HG03060 (cell line): ENCODE data around the gene GSTT2B.
"Not testable (repeated sequence)": the region's sequence is repeated elsewhere in the genome, so short reads cannot be mapped to it uniquely, and the experiment has no call there.

Experiments
- ATAC-seq: cut with Tn5 transposase; IDR thresholded peaks from one replicate; pipeline ENCODE4 v1.9.1; 2021; ENCODE audit warnings: low read depth, moderate number of reproducible peaks; ENCODE audit not compliant: unreplicated experiment

GSTT2B gene

DNA sequence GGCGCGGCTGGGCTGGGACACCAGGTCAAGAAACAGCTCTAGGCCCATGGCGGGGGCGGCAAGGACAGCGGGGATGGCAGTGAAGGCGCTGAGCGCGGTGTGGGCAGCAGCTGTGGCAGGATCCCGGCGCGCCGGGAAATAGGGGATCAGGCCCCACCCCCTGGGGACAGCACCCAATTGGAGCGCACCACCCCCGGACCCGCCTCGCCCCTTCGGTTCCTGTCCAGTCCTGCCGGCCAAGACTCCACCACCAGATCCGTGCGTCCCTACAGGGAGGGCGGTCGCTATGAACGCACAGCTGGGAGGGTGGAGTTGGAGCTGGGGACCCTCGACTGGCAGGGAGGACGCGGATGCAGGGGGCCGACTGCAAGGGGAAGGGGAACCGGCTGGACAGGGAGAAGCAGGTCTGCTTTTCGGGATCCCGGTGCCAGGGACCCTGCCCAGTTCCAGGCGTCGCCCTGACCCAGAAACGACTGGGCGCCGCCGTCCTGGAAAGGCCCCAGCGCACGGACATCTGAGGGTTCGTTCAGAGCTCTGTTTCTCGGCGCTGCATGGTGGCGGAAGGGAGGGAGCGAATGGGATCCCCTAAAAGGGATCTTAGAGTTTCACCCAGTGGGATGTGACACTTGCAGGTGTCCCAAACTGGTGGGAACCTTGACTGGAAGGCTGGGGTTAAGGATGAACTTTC lies at the start of gene GSTT2B:
TSS of gene GSTT2B (minus strand) at position 112 of the 688 bp plus-strand sequence. CDS start at position 48, 64 bp downstream.
- ATAC-seq: not testable (repeated sequence)

- ATAC-seq: no peak
Measured at GRCh38 chr22:24010018-24010391, 49.0 kb upstream of the GSTT2B start.

- no peak for ATAC-seq
Measured at GRCh38 chr22:24009227-24010017, 48.4 kb upstream of the GSTT2B start.

- ATAC-seq: no peak
Measured at GRCh38 chr22:24008381-24009226, 47.6 kb upstream of the GSTT2B start.

GRCh38 chr22:24008022-24008283 lies 47.0 kb upstream of the GSTT2B start:
- ATAC-seq: no peak

GRCh38 chr22:24007253-24008021 lies 46.4 kb upstream of the GSTT2B start:
- ATAC-seq: no peak

GRCh38 chr22:24006914-24007214 lies 45.9 kb upstream of the GSTT2B start:
- no peak for ATAC-seq

DNA sequence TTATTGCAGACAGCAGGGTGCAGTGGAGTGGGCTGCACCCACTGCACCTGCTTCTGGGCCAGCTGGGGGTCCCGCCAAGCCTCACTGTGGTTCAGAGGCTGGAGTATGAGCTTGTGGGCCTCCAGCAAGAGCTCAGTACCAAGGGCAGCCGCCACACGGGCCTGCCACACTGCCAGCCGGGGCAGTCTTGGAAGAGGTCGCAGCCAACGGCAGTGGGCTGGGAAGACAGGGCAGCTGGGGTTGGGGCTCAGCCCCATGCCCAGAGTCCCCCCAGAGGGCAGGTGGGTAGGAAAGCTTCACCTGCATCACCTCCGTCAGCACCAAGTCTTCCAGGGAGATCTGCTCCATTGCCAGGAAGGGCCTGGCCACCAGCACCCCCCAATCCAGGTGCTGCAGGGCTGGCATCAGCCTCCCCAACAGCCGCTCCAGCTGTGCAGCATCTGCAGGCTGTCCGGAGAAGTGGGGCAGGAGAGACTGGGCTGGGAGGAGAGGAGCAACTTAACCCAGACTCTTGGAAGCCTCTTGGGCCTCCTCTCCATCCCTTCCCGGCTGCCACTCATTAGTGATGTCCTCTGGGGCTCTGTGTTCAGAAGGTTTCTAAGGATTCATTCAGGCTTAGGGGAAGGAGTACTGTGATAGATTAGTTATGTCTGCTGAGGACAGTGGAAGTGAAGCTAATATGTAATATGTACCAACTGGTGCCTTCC lies 45.4 kb upstream of the GSTT2B start:
- no peak for ATAC-seq

DNA sequence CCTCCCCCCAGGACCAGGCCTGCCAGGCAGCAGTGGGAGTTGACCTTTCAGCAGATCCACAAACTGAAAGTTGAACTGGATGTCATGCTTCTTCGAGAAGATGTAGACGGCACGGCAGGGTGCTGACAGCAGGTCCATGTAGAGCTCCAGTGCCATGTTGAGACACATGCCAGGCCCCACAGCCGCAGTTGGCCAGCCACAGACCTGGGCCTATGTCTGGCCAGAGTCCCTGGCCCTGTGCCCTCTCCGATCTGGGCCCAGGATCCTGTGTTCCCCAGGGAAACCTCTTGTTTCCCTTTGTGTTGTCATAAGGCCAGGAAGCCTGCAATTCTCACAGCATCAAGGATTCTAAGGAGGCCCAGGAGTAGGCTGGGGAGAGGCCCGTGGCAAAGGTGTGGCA lies 44.2 kb upstream of the GSTT2B start, which contains the start of gene GSTT4:
TSS of gene GSTT4 (minus strand) at position 253 of the 400 bp plus-strand sequence. CDS start at position 156, 97 bp downstream.
- no peak for ATAC-seq

GRCh38 chr22:24003887-24004286 lies 42.9 kb upstream of the GSTT2B start:
- no peak for ATAC-seq

- ATAC-seq: no peak
Measured at GRCh38 chr22:24002851-24003250, 41.9 kb upstream of the GSTT2B start.

GRCh38 chr22:24002272-24002671 lies 41.3 kb upstream of the GSTT2B start:
- ATAC-seq: no peak

DNA sequence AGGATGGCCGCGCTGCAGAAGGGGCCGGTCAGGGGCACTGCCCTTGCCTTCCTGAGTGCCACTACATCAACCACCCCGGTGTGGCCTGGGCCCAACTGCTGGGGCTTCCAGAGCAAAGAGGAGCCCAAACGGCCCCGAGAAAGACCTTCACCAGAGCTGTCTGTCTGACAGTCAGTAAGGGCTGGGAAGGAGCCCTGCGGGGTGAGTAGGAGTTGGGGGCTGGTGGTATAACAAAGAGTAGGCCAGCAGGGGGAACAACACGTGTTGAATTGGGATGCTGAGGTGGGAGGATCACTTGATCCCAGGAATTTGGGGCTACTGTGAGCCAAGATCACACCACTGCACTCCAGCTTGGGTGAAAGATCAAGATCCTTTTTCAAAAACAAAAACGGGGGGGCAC lies 40.3 kb upstream of the GSTT2B start:
- no peak for ATAC-seq

- not testable (repeated sequence) for ATAC-seq
Measured at GRCh38 chr22:23999779-24000178, 38.8 kb upstream of the GSTT2B start.

DNA sequence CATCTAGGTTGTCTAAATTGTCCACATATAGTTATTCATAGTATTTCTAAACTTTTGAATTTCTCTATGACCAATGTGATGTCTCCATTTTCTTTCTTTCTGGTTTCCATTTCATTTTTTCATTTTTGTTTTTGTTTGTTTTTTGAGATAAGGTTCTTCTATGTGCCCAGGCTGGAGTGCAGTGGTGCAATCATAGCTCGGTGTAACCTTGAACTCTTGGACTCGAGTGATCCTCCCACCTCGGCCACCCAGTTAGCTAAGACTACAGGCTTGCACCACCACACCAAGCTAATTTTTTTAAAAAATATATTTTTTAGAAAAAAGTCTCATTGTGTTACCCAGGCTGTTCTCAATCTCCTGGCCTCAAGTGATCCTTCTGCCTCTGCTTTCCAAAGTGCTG lies 36.1 kb upstream of the GSTT2B start:
- no peak for ATAC-seq

GRCh38 chr22:23993581-23994177 lies 32.7 kb upstream of the GSTT2B start:
- ATAC-seq: not testable (repeated sequence)

DNA sequence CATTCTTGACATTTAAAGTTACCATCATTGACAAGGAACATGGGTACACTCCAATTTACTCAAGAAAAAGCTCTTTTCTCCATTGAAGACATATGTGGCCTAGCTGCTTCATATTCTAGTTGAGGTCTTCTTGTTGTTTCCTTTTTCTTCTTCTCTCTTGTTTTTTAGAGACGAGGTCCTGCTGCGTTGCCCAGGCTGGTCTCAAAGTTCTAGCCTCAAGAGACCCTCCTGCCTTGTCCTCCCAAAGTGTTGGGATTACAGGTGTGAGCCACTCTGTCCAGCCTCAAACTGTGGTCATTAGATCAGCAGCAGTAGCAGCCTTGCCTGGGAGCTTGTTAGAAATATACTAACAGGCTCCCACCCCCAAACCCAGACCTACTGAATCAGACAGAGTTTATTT lies 32.1 kb upstream of the GSTT2B start:
- not testable (repeated sequence) for ATAC-seq

GRCh38 chr22:23989583-23990244 lies 28.7 kb upstream of the GSTT2B start:
- not testable (repeated sequence) for ATAC-seq

- not testable (repeated sequence) for ATAC-seq
Measured at GRCh38 chr22:23986538-23987178, 25.7 kb upstream of the GSTT2B start.
